Osteoblast (primary cell): ENCODE results near the gene SND1. TPM values are rescaled to one million over a fixed set of nuclear protein-coding genes. Genes with fewer than 3 reads are reported as not detected.
A peak's percentile ranks its signal among the peaks of the same experiment; 100 is the strongest.

Source experiments
- DNase-seq: peaks from one replicate; pipeline ENCODE4 v3.0.0; 2011; ENCODE audit warnings: low spot score, mixed read lengths; ENCODE audit not compliant: insufficient read length; ENCODE audit errors: missing footprints
- H2AFZ ChIP-seq: 2 replicates; pipeline ENCODE4 v1.6.0; 2011; ENCODE audit warnings: mild to moderate bottlenecking, low read length
- H3K27ac ChIP-seq: 2 replicates; pipeline ENCODE4 v1.5.1; 2011; ENCODE audit warnings: mild to moderate bottlenecking, low read depth, low read length, moderate library complexity
- H3K27me3 ChIP-seq: 2 replicates; pipeline ENCODE4 v1.6.0; 2012; ENCODE audit warnings: mild to moderate bottlenecking, control low read depth, inconsistent platforms, low read length, moderate library complexity; ENCODE audit not compliant: insufficient read depth
- H3K36me3 ChIP-seq: 2 replicates; pipeline ENCODE4 v1.5.1; 2011; ENCODE audit warnings: mild to moderate bottlenecking, low read length, control low read depth, moderate library complexity; ENCODE audit not compliant: insufficient read depth
- H3K4me1 ChIP-seq: 2 replicates; pipeline ENCODE4 v1.5.1; 2011; ENCODE audit warnings: mild to moderate bottlenecking, low read length, control low read depth, moderate library complexity; ENCODE audit not compliant: insufficient read depth
- H3K4me2 ChIP-seq: 2 replicates; pipeline ENCODE4 v1.6.0; 2011; ENCODE audit warnings: mild to moderate bottlenecking, low read length; ENCODE audit not compliant: insufficient read depth
- H3K4me3 ChIP-seq: fragments of 200-600 bp; sonication (generic); 3 replicates; pipeline ENCODE4 v1.5.1; 2012; ENCODE audit warnings: mild to moderate bottlenecking, low read length, inconsistent platforms; ENCODE audit not compliant: insufficient read depth
- H3K79me2 ChIP-seq: 2 replicates; pipeline ENCODE4 v1.6.0; 2012; ENCODE audit warnings: mild to moderate bottlenecking, low read length, control low read depth, inconsistent platforms; ENCODE audit not compliant: insufficient read depth
- H3K9me3 ChIP-seq: 2 replicates; pipeline ENCODE4 v1.5.1; 2011; ENCODE audit warnings: low read depth, low read length, control low read depth
- H4K20me1 ChIP-seq: 2 replicates; pipeline ENCODE4 v1.6.0; 2012; ENCODE audit warnings: mild to moderate bottlenecking, low read length, control low read depth; ENCODE audit not compliant: insufficient read depth
- CTCF ChIP-seq: IDR thresholded peaks from 2 replicates; pipeline ENCODE4 v1.5.1; 2011; ENCODE audit warnings: mild to moderate bottlenecking, low read depth, low read length, moderate library complexity; ENCODE audit errors: extremely low read depth
- total RNA-seq: library from RNA; depleted of rRNA; stranded (reverse); fragments of >200 nt; gene quantifications from 2 replicates; pipeline ENCODE4 v1.2.3, GENCODE V29; 2012

The SND1 gene
- total RNA-seq, 1 donor: 257 TPM

GRCh38 chr7:127751062-127751461 is 99.1 kb downstream of the SND1 start:
- Histone ChIP-seq H3K36me3 (no peaks in the 10 kb centered on the region), H3K4me2 (peak overlapping the region; percentile 64)

GRCh38 chr7:127751490-127752448 is 99.8 kb downstream of the SND1 start:
- Histone ChIP-seq H4K20me1 (peaks cover 78% of the 10 kb centered on the region), H3K9me3 (no peaks in the 10 kb centered on the region), H3K36me3 (no peaks in the 10 kb centered on the region), H3K27me3 (no peaks in the 10 kb centered on the region), H3K4me3 (no peak overlapping the region), H3K4me1 (peaks cover 16% of the 10 kb centered on the region), H3K4me2 (peak overlapping the region; percentile 64), H3K27ac (peak overlapping the region; percentile 45), H2AFZ (no peak overlapping the region), H3K79me2 (peaks cover 94% of the 10 kb centered on the region)
- no peak for DNase-seq
- TF ChIP-seq CTCF: no peak

More at GRCh38 chr7:127751062-127751461, 99.1 kb downstream of the SND1 start:
- Histone ChIP-seq H3K27ac (peak overlapping the region; percentile 45), H3K79me2 (peaks cover 96% of the 10 kb centered on the region), H3K4me3 (no peak overlapping the region), H3K27me3 (no peaks in the 10 kb centered on the region), H4K20me1 (peaks cover 81% of the 10 kb centered on the region), H3K4me1 (peaks cover 16% of the 10 kb centered on the region), H3K9me3 (no peaks in the 10 kb centered on the region), H2AFZ (no peak overlapping the region)
- TF ChIP-seq CTCF: no peak
- peak; percentile 79 for DNase-seq

DNA sequence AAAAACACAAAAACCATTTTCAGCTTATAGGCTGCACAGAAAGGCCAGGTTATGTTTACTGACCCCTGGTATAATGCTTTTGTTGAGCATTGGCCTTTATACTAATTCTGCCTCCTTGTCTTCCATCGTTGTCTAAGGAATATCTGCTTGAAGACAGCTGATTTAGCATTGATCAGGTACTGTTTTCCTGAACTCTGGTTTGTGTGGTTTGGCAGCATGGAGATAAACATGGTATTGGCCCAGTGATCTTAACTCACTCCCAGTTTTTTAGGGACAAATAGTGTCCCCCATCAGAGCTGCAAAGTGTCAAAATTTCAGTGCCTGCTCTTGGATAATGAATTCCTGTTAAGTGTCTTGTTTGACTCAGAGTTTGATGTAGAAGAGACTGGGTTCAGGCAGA is 100.8 kb downstream of the SND1 start:
- Histone ChIP-seq H3K79me2 (peaks cover 94% of the 10 kb centered on the region), H3K4me2 (no peak overlapping the region), H3K27me3 (no peaks in the 10 kb centered on the region), H3K36me3 (no peaks in the 10 kb centered on the region), H3K4me1 (peaks cover 16% of the 10 kb centered on the region), H3K4me3 (no peak overlapping the region), H3K9me3 (no peaks in the 10 kb centered on the region), H2AFZ (no peak overlapping the region), H4K20me1 (peaks cover 76% of the 10 kb centered on the region), H3K27ac (no peak overlapping the region)
- DNase-seq: no peak
- no peak for TF ChIP-seq CTCF

DNA sequence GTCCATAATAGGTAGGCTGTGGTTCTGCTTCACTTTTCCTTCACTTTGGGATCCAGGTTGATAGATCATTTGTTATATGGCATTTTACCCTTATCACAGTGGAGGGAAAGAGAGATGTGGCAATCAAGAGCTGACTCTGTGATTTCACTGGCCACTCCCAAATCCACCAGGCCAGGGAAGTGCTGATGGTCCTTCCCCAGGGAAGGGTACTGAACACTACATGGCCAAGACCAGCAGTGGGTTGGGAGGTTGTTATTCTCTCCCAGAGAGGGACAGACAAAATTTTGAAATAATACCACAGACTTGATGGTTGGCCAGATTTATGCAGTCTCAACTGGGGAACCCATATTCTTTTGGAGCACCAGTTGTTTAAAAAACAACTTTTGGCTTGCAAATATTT is 102.5 kb downstream of the SND1 start:
- H3K27me3 ChIP-seq: no peaks in the 10 kb centered on the region
- DNase-seq: no peak

More for the DNA sequence above, 102.5 kb downstream of the SND1 start:
- TF ChIP-seq CTCF: no peak
- Histone ChIP-seq H3K4me1 (peaks cover 16% of the 10 kb centered on the region), H2AFZ (no peak overlapping the region), H3K79me2 (peaks cover 91% of the 10 kb centered on the region), H3K4me2 (no peak overlapping the region), H3K9me3 (no peaks in the 10 kb centered on the region), H3K27ac (no peak overlapping the region), H3K36me3 (no peaks in the 10 kb centered on the region), H3K4me3 (no peak overlapping the region), H4K20me1 (peaks cover 72% of the 10 kb centered on the region)
